Smooth muscle cell (in vitro differentiated cells): ENCODE measurements around the gene KREMEN1. TPM values are rescaled to one million over a fixed set of nuclear protein-coding genes. Genes with fewer than 3 reads are reported as not detected.

Source experiments
- DNase-seq: peaks from one replicate; lab custom pipeline; 2025; ENCODE audit not compliant: unreplicated experiment; lab: John Stamatoyannopoulos, UW
- H2AFZ ChIP-seq: fragments of 200-600 bp; sonication (generic); 2 replicates; pipeline ENCODE4 v1.6.0; 2016; ENCODE audit warnings: antibody characterized with exemption, low read depth, mild to moderate bottlenecking
- H3F3A ChIP-seq: fragments of 200-600 bp; sonication (generic); 2 replicates; pipeline ENCODE4 v1.6.0; 2017; ENCODE audit warnings: antibody characterized with exemption, low read depth
- H3K27ac ChIP-seq: fragments of 200-600 bp; sonication (generic); 2 replicates; pipeline ENCODE4 v1.5.1; 2016; ENCODE audit warnings: low read depth, mild to moderate bottlenecking
- H3K27me3 ChIP-seq: fragments of 200-600 bp; sonication (generic); 2 replicates; pipeline ENCODE4 v1.6.1; 2016; ENCODE audit warnings: low read depth, mild to moderate bottlenecking
- H3K36me3 ChIP-seq: fragments of 200-600 bp; sonication (generic); 2 replicates; pipeline ENCODE4 v1.5.1; 2016; ENCODE audit warnings: low read depth
- H3K4me1 ChIP-seq: fragments of 200-600 bp; sonication (generic); 2 replicates; pipeline ENCODE4 v1.5.1; 2016; ENCODE audit warnings: low read depth
- H3K4me2 ChIP-seq: fragments of 200-600 bp; sonication (generic); 2 replicates; pipeline ENCODE4 v1.6.0; 2016; ENCODE audit warnings: mild to moderate bottlenecking
- H3K4me3 ChIP-seq: fragments of 200-600 bp; sonication (generic); 2 replicates; pipeline ENCODE4 v1.5.1; 2016; ENCODE audit warnings: mild to moderate bottlenecking
- H3K79me2 ChIP-seq: fragments of 200-600 bp; sonication (generic); 2 replicates; pipeline ENCODE4 v1.6.0; 2016; ENCODE audit warnings: low read depth, mild to moderate bottlenecking
- H3K9ac ChIP-seq: fragments of 200-600 bp; sonication (generic); 2 replicates; pipeline ENCODE4 v1.6.0; 2016; ENCODE audit warnings: low read depth
- H3K9me3 ChIP-seq: fragments of 200-600 bp; sonication (generic); replicated peaks from 2 replicates; pipeline ENCODE4 v1.5.1; 2016; ENCODE audit warnings: low read depth
- H4K20me1 ChIP-seq: fragments of 200-600 bp; sonication (generic); 2 replicates; pipeline ENCODE4 v1.6.0; 2016; ENCODE audit warnings: low read depth
- CTCF ChIP-seq: fragments of 200-600 bp; sonication (generic); IDR thresholded peaks from 2 replicates; pipeline ENCODE4 v1.5.1; 2017; ENCODE audit warnings: borderline replicate concordance, mild to moderate bottlenecking, antibody characterized with exemption; ENCODE audit not compliant: insufficient read depth, poor library complexity, severe bottlenecking
- WGBS: methylation state at CpG from one replicate; pipeline ENCODE4 v1.1.7; 2016; ENCODE audit warnings: low lambda C conversion rate; 5-methylcytosine and 5-hydroxymethylcytosine counted together
- polyA plus RNA-seq: library from polyadenylated mRNA; unstranded; fragments of >200 nt; fragmentation: Nextera tagmentation; extraction: Ambion mirVana; gene quantifications from 2 replicates; pipeline ENCODE4 v1.2.1, GENCODE V29; 2016
- total RNA-seq: library from RNA; depleted of rRNA; stranded (reverse); fragments of >200 nt; gene quantifications from 2 replicates; pipeline ENCODE4 v1.2.3, GENCODE V29; 2014

KREMEN1 gene
- total and polyA plus RNA-seq, 2 experiments from 2014 or later: 6.0 to 6.8 TPM

DNA sequence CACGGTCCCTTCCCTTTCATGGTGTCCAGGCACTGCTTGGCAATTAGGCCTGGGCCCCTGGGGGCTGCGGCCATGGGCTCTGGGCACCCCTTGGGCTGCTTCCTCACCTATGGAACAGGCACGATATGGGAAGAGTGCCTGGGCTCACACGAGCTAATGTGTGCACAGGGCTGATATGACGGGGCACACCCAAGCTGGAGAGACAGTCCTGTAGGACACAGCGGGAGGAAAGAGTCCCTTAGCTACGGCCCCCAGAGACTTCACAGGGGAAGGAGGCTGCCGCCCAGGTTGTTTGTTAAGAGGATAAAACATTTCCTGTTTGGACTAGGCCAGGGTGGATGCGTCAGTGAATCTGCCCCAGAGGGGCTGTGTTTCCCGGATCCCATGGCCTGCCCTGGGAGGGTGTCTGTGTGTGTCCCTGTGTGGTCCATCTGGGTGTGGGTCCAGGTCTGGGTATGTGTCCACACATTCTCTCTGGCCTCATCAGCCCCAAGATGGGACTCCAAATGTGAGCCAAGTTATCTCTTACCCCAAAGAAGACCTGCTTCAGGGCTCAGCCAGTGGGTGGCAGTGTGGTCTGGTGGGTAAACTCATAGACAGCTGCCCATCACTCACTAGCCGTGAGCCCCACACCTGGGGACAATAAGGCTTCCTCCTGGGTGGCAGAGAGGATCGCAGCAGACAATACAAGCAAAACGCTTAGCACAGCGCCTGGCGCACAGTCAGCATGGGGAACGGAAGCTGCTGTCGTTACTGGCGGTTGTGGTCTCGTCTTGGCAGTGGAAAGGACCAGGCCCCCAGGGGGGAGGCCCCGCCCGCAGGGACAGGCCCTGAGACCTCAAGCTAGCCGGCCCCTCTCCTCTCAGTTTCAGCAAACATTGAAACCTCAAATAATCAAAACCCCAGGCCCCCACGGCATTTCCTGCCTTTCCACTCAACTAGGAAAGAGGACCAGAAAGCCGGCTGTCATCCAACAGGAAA, 129.7 kb downstream of the KREMEN1 start:
- no peaks in the 10 kb centered on the region for H3K79me2 ChIP-seq
- H3K27ac ChIP-seq: no peak overlapping the region
- no peak overlapping the region for H2AFZ ChIP-seq
- no peak overlapping the region for H3K4me3 ChIP-seq
- H3K4me2 ChIP-seq: no peak overlapping the region
- no peak for TF ChIP-seq CTCF
- H3K4me1 ChIP-seq: peaks cover 6% of the 10 kb centered on the region
- H3K36me3 ChIP-seq: no peaks in the 10 kb centered on the region
- DNase-seq: no peak
- H3K27me3 ChIP-seq: no peaks in the 10 kb centered on the region
- H3F3A ChIP-seq: peaks cover 9% of the 10 kb centered on the region
- 61% methylated on average over 24 of the region's 24 CpGs for WGBS
- H3K9ac ChIP-seq: no peak overlapping the region
- H4K20me1 ChIP-seq: no peaks in the 10 kb centered on the region
- no peaks in the 10 kb centered on the region for H3K9me3 ChIP-seq

DNA sequence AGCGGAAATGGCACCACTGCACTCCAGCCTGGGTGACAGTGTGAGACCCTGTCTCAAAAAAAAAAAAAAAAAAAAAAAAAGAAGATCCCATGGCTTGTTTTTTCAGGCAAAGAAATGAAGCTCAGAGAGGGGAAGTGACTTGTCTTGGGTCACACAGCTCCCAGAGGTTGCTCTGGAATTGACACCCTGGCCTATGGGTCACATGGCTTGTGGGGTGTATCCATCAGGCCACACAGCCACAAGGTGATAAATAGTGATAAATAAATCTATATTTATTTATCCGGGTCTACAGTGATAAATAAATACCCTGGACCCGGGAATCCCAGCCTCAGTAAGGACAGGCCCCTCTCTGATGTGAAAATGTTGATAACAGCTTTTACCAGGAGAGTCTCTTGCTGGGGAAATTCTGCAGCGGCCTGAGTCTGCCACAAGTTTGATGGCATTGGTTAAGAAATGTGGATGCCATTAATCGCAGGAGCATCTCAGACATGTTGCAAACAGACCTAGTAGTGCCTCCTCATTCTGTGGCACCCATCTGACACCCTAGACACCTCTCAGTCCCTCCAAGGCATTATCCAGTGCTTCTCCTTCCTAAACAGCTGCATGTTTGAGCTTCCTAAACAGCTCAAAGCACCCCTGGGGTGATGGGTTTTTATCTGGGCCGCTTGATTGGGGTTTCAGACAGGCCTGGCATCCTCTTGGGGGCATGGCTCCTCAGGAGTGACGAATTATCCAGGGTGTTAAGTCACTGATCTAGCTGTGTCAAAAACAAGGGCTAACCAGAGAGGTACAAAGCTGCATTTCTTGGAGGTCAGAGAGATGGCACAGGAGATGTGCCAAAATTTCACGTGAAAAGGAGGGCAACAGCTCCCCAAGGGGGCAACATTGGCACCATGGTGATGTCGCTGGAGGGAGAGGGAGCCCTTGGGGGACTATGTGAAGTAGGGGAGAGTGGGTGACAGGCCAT, 130.9 kb downstream of the KREMEN1 start:
- 87% methylated on average over 9 of the region's 9 CpGs for WGBS
- Histone ChIP-seq H4K20me1 (no peaks in the 10 kb centered on the region), H3K9ac (no peak overlapping the region), H3K27me3 (no peaks in the 10 kb centered on the region), H2AFZ (no peak overlapping the region), H3K9me3 (no peaks in the 10 kb centered on the region), H3K36me3 (no peaks in the 10 kb centered on the region), H3K79me2 (no peaks in the 10 kb centered on the region), H3K4me1 (peaks cover 6% of the 10 kb centered on the region), H3K27ac (no peak overlapping the region), H3F3A (peaks cover 9% of the 10 kb centered on the region), H3K4me2 (no peak overlapping the region), H3K4me3 (no peak overlapping the region)
- no peak for TF ChIP-seq CTCF
- DNase-seq: no peak

GRCh38 chr22:29204455-29205183, 131.8 kb downstream of the KREMEN1 start:
- H3K4me2 ChIP-seq: no peak overlapping the region
- no peak overlapping the region for H2AFZ ChIP-seq
- H3K4me3 ChIP-seq: no peak overlapping the region
- H3K36me3 ChIP-seq: no peaks in the 10 kb centered on the region
- WGBS: 92% methylated on average over 8 of the region's 8 CpGs
- H3K9me3 ChIP-seq: no peaks in the 10 kb centered on the region
- H3K27ac ChIP-seq: no peak overlapping the region
- DNase-seq: no peak
- no peak for TF ChIP-seq CTCF
- H4K20me1 ChIP-seq: no peaks in the 10 kb centered on the region
- peaks cover 9% of the 10 kb centered on the region for H3F3A ChIP-seq
- H3K27me3 ChIP-seq: no peaks in the 10 kb centered on the region
- H3K79me2 ChIP-seq: no peaks in the 10 kb centered on the region
- H3K4me1 ChIP-seq: peaks cover 6% of the 10 kb centered on the region
- H3K9ac ChIP-seq: no peak overlapping the region
